CD14-positive monocyte (primary cell): ENCODE measurements around the gene DRP2. TPM values are rescaled to one million over a fixed set of nuclear protein-coding genes. Genes with fewer than 3 reads are reported as not detected.

Source experiments
- DNase-seq, 3 donors: peaks; one replicate each; pipeline ENCODE4 v3.0.0-alpha.2; 2011 to 2022
- H2AFZ ChIP-seq: 2 replicates; pipeline ENCODE4 v1.6.0; 2012; ENCODE audit warnings: mild to moderate bottlenecking, low read depth, low read length, inconsistent platforms; ENCODE audit not compliant: insufficient read depth, poor library complexity, severe bottlenecking
- H3K27ac ChIP-seq, 2 donors: 1 replicate in 1 of 2; 2 replicates in 1 of 2; pipeline ENCODE4 v1.5.1; 2012 to 2013; ENCODE audit warnings: low read length in 2 of 2, control low read depth in 1 of 2, inconsistent platforms in 1 of 2, low read depth in 1 of 2, mild to moderate bottlenecking in 1 of 2
- H3K27me3 ChIP-seq, 2 donors: one replicate each; pipeline versions ENCODE4 v1.6.0 to v1.6.1; 2011 to 2013; ENCODE audit warnings: low read length in 2 of 2; ENCODE audit not compliant: control insufficient read depth in 2 of 2, insufficient read depth in 2 of 2
- H3K36me3 ChIP-seq, 2 donors: replicated peaks in 1 of 2; 1 replicate in 1 of 2; 2 replicates in 1 of 2; pipeline versions ENCODE4 v1.5.1 to v1.6.1; 2012 to 2013; ENCODE audit warnings: low read length in 2 of 2, control low read depth in 1 of 2, inconsistent platforms in 1 of 2, mild to moderate bottlenecking in 1 of 2; ENCODE audit not compliant: insufficient read depth in 2 of 2, control insufficient read depth in 1 of 2
- H3K4me1 ChIP-seq, 2 donors: 1 replicate in 1 of 2; 2 replicates in 1 of 2; pipeline versions ENCODE4 v1.5.1 to v1.6.1; 2012 to 2013; ENCODE audit warnings: low read length in 2 of 2, control low read depth in 1 of 2, inconsistent platforms in 1 of 2, mild to moderate bottlenecking in 1 of 2, moderate library complexity in 1 of 2; ENCODE audit not compliant: insufficient read depth in 2 of 2, control insufficient read depth in 1 of 2
- H3K4me2 ChIP-seq: replicated peaks from 2 replicates; pipeline ENCODE3; 2012; ENCODE audit warnings: low read length, moderate library complexity, mild to moderate bottlenecking; ENCODE audit not compliant: poor library complexity, severe bottlenecking; ENCODE audit errors: extremely low read depth
- H3K4me3 ChIP-seq, 3 experiments: fragments of 200-600 bp in 1 of 3; sonication (generic) in 1 of 3; replicated peaks in 1 of 3; 1 replicate in 2 of 3; 2 replicates in 1 of 3; pipeline ENCODE4 v1.5.1; 2011 to 2013; ENCODE audit warnings: low read length in 3 of 3, mild to moderate bottlenecking in 3 of 3, control low read depth in 2 of 3, low read depth in 2 of 3, inconsistent platforms in 1 of 3, moderate library complexity in 1 of 3
- H3K79me2 ChIP-seq: 2 replicates; pipeline ENCODE4 v1.6.0; 2012; ENCODE audit warnings: mild to moderate bottlenecking, control low read depth, inconsistent platforms, low read length, moderate library complexity; ENCODE audit not compliant: insufficient read depth
- H3K9ac ChIP-seq: 2 replicates; pipeline ENCODE4 v1.6.0; 2017; ENCODE audit warnings: low read length, mild to moderate bottlenecking; ENCODE audit not compliant: insufficient read depth, poor library complexity, severe bottlenecking
- H3K9me3 ChIP-seq, 2 donors: replicated peaks in 1 of 2; 1 replicate in 1 of 2; 2 replicates in 1 of 2; pipeline versions ENCODE4 v1.5.1 to v1.6.1; 2012 to 2013; ENCODE audit warnings: low read length in 2 of 2, control low read depth in 1 of 2; ENCODE audit not compliant: control insufficient read depth in 1 of 2, insufficient read depth in 1 of 2
- H4K20me1 ChIP-seq: 2 replicates; pipeline ENCODE4 v1.6.0; 2012; ENCODE audit warnings: mild to moderate bottlenecking, low read length, control low read depth, moderate library complexity; ENCODE audit not compliant: insufficient read depth
- H3K27ac Mint-ChIP-seq, 7 donors: one replicate each; pipeline ENCODE4 v1.8.0; 2020; ENCODE audit warnings: mild to moderate bottlenecking in 7 of 7, mixed read lengths in 7 of 7, moderate library complexity in 6 of 7, inconsistent platforms in 2 of 7
- H3K27me3 Mint-ChIP-seq, 3 donors: one replicate each; pipeline ENCODE4 v1.8.0; 2021 to 2022; ENCODE audit warnings: low read depth in 3 of 3, mild to moderate bottlenecking in 3 of 3, mixed read lengths in 3 of 3, moderate library complexity in 3 of 3, inconsistent platforms in 1 of 3
- H3K36me3 Mint-ChIP-seq, 2 donors: one replicate each; pipeline ENCODE4 v1.8.0; 2020; ENCODE audit warnings: mixed read lengths in 2 of 2, inconsistent platforms in 1 of 2, mild to moderate bottlenecking in 1 of 2
- H3K4me1 Mint-ChIP-seq: one replicate; pipeline ENCODE4 v1.8.0; 2020; ENCODE audit warnings: mild to moderate bottlenecking, mixed read lengths
- H3K4me3 Mint-ChIP-seq, 2 donors: one replicate each; pipeline ENCODE4 v1.8.0; 2020; ENCODE audit warnings: mild to moderate bottlenecking in 2 of 2, mixed read lengths in 2 of 2, moderate library complexity in 1 of 2
- H3K9me3 Mint-ChIP-seq, 7 donors: one replicate each; pipeline ENCODE4 v1.8.0; 2020 to 2022; ENCODE audit warnings: mixed read lengths in 7 of 7, mild to moderate bottlenecking in 6 of 7, moderate library complexity in 6 of 7, inconsistent platforms in 2 of 7
- CTCF ChIP-seq: fragments of 200-600 bp; IDR thresholded peaks from one replicate; pipeline ENCODE4 v1.8.0; 2022; ENCODE audit warnings: antibody characterized with exemption, mild to moderate bottlenecking
- WGBS: methylation state at CpG from one replicate; pipeline ENCODE4 v1.1.5; 2013; ENCODE audit warnings: missing lambda C conversion rate; ENCODE audit not compliant: insufficient coverage; 5-methylcytosine and 5-hydroxymethylcytosine counted together
- intact Hi-C, 2 donors: fragments of 100-400 bp; cut with micrococcal nuclease; formaldehyde crosslinking; loops; one replicate each; pipeline versions ENCODE4 v1.15.0 to v1.15.1; 2023
- polyA plus RNA-seq, 3 donors: library from polyadenylated mRNA; depleted of rRNA in 1 of 3; unstranded in 2 of 3; stranded (reverse) in 1 of 3; fragments of 300-500 nt in 2 of 3; fragments of >200 nt in 1 of 3; fragmentation: Illumina TruSeq in 2 of 3; gene quantifications; 1 replicate in 2 of 3; 2 replicates in 1 of 3; pipeline ENCODE4 v1.2.3, GENCODE V29; 2012 to 2021

The DRP2 gene
- polyA plus RNA-seq, 3 donors: not detected

GRCh38 chrX:101263766-101264165 lies 44.2 kb downstream of the DRP2 start:
- no peak overlapping the region for H3K4me2 ChIP-seq
- intact Hi-C loops: no loop called here
- H3K79me2 ChIP-seq: no peaks in the 10 kb centered on the region
- no peak overlapping the region for H3K4me3 Mint-ChIP-seq
- no peaks in the 10 kb centered on the region for H3K36me3 ChIP-seq
- H4K20me1 ChIP-seq: no peaks in the 10 kb centered on the region
- no peak overlapping the region for H3K27ac Mint-ChIP-seq
- peaks cover 0 to 15% (median 1%) of the 10 kb centered on the region in 3 donors for H3K27me3 Mint-ChIP-seq
- no peaks in the 10 kb centered on the region for H3K27me3 ChIP-seq
- no peaks in the 10 kb centered on the region for H3K4me1 Mint-ChIP-seq
- no peak overlapping the region for H2AFZ ChIP-seq
- H3K9ac ChIP-seq: no peak overlapping the region
- no peaks in the 10 kb centered on the region for H3K36me3 Mint-ChIP-seq
- no peaks in the 10 kb centered on the region for H3K4me1 ChIP-seq
- no peak for DNase-seq
- no peaks in the 10 kb centered on the region for H3K9me3 Mint-ChIP-seq
- no peaks in the 10 kb centered on the region for H3K9me3 ChIP-seq
- no peak overlapping the region for H3K27ac ChIP-seq
- H3K4me3 ChIP-seq: no peak overlapping the region
- TF ChIP-seq CTCF: no peak
- no CpG with 5 or more reads among the region's 2 CpGs for WGBS

GRCh38 chrX:101265869-101266428 lies 46.4 kb downstream of the DRP2 start:
- Histone ChIP-seq H3K36me3 (no peaks in the 10 kb centered on the region), H3K27me3 (no peaks in the 10 kb centered on the region), H3K4me3 (no peak overlapping the region), H3K27ac (no peak overlapping the region), H3K9me3 (no peaks in the 10 kb centered on the region), H2AFZ (no peak overlapping the region), H3K9ac (no peak overlapping the region), H4K20me1 (no peaks in the 10 kb centered on the region), H3K4me2 (no peak overlapping the region), H3K79me2 (no peaks in the 10 kb centered on the region), H3K4me1 (no peaks in the 10 kb centered on the region)
- Mint-ChIP-seq H3K9me3 (peaks cover 0 to 2% (median 0%) of the 10 kb centered on the region in 7 donors), H3K4me1 (no peaks in the 10 kb centered on the region), H3K27me3 (peaks cover 0 to 15% (median 1%) of the 10 kb centered on the region in 3 donors), H3K27ac (no peak overlapping the region), H3K4me3 (no peak overlapping the region), H3K36me3 (no peaks in the 10 kb centered on the region)
- TF ChIP-seq CTCF: no peak
- no peak for DNase-seq
- intact Hi-C loops: no loop called here
- 100% methylated on average over 1 of the region's 5 CpGs for WGBS
